Loucy (cell line): ENCODE results near the gene CDHR5.

Experiments
- EZH2phosphoT487 ChIP-seq: fragments of 200-600 bp; IDR thresholded peaks from 2 replicates; pipeline ENCODE4 v1.6.1; 2018; ENCODE audit warnings: antibody characterized with exemption, mild to moderate bottlenecking, moderate library complexity, borderline replicate concordance
- TF ChIP-seq, protein P1 (sequence below): fragments of 200-600 bp; sonication (generic); conservative IDR thresholded peaks from 2 replicates; pipeline ENCODE4 v1.5.1; 2014; ENCODE audit warnings: mild to moderate bottlenecking, antibody characterized with exemption, low read length

DNA sequence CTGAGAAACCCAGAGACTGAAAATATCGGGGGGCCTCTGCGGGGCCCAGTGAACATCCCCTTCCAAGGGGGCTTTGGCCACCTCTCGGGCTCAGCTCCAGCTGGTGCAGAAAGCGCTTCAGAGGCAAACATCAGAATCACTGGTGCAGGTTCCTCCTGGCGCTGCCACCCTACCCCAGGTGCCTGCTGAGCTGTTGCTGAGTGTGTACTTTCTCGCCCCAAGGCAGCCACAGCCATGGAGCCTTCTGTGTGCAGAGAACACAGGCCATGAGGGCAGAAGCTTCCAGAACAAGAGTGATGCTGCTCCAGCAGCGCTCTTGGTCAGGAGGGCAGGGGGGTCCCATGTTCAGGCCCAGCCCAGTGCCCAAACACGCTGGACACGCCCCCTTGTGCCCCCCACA, 18.6 kb upstream of the CDHR5 start:
- TF ChIP-seq EZH2phosphoT487, result no peak
- TF ChIP-seq, protein P1, sequence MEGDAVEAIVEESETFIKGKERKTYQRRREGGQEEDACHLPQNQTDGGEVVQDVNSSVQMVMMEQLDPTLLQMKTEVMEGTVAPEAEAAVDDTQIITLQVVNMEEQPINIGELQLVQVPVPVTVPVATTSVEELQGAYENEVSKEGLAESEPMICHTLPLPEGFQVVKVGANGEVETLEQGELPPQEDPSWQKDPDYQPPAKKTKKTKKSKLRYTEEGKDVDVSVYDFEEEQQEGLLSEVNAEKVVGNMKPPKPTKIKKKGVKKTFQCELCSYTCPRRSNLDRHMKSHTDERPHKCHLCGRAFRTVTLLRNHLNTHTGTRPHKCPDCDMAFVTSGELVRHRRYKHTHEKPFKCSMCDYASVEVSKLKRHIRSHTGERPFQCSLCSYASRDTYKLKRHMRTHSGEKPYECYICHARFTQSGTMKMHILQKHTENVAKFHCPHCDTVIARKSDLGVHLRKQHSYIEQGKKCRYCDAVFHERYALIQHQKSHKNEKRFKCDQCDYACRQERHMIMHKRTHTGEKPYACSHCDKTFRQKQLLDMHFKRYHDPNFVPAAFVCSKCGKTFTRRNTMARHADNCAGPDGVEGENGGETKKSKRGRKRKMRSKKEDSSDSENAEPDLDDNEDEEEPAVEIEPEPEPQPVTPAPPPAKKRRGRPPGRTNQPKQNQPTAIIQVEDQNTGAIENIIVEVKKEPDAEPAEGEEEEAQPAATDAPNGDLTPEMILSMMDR, result no peak
